22Rv1 (cell line): ENCODE measurements around the gene KLHL18.
"Not testable (repeated sequence)": the region's sequence is repeated elsewhere in the genome, so short reads cannot be mapped to it uniquely, and the experiment has no call there.

Experiments
- H3K27ac ChIP-seq: fragments of 450-650 bp; 2 replicates; pipeline ENCODE4 v1.5.1; 2017
- CTCF ChIP-seq: fragments of 450-650 bp; IDR thresholded peaks from 2 replicates; pipeline ENCODE4 v1.5.1; 2017; ENCODE audit warnings: mild to moderate bottlenecking
- ZFX ChIP-seq: fragments of 450-650 bp; IDR thresholded peaks from 2 replicates; pipeline ENCODE4 v1.6.1; 2017; ENCODE audit warnings: antibody characterized with exemption, borderline replicate concordance

KLHL18 gene

GRCh38 chr3:47299381-47300318, 16.9 kb downstream of the KLHL18 start:
- H3K27ac ChIP-seq: no peak overlapping the region
- no peak for TF ChIP-seq CTCF
- no peak for TF ChIP-seq ZFX

GRCh38 chr3:47301456-47301855, 18.7 kb downstream of the KLHL18 start:
- no peak for TF ChIP-seq ZFX
- TF ChIP-seq CTCF: no peak
- H3K27ac ChIP-seq: no peak overlapping the region

- no peak overlapping the region for H3K27ac ChIP-seq
- TF ChIP-seq CTCF: no peak
- TF ChIP-seq ZFX: no peak
Measured at GRCh38 chr3:47306022-47306421, 23.3 kb downstream of the KLHL18 start.

DNA sequence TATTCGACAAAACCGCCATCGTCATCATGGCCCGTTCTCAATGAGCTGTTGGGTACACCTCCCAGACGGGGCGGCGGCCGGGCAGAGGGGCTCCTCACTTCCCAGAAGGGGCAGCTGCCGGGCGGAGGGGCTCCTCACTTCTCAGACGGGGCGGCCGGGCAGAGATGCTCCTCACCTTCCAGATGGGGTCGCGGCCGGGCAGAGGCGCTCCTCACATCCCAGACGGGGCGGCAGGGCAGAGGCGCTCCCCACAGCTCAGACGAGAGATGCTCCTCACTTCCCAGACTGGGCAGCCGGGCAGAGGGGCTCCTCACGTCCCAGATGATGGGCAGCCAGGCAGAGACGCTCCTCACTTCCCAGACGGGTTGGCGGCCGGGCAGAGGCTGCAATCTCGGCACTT, 26.5 kb downstream of the KLHL18 start:
- not testable (repeated sequence) for H3K27ac ChIP-seq

GRCh38 chr3:47310391-47310790, 27.6 kb downstream of the KLHL18 start:
- H3K27ac ChIP-seq: no peak overlapping the region

GRCh38 chr3:47313341-47314055, 30.8 kb downstream of the KLHL18 start:
- TF ChIP-seq ZFX: no peak
- TF ChIP-seq CTCF: no peak
- no peak overlapping the region for H3K27ac ChIP-seq

More at GRCh38 chr3:47310391-47310790, 27.6 kb downstream of the KLHL18 start:
- no peak for TF ChIP-seq ZFX
- no peak for TF ChIP-seq CTCF

- no peak for TF ChIP-seq ZFX
- no peak for TF ChIP-seq CTCF
- H3K27ac ChIP-seq: no peak overlapping the region
Measured at GRCh38 chr3:47314056-47314764, 31.5 kb downstream of the KLHL18 start.
